Measurements from ENCODE around the gene RXRA.

The RXRA gene

DNA sequence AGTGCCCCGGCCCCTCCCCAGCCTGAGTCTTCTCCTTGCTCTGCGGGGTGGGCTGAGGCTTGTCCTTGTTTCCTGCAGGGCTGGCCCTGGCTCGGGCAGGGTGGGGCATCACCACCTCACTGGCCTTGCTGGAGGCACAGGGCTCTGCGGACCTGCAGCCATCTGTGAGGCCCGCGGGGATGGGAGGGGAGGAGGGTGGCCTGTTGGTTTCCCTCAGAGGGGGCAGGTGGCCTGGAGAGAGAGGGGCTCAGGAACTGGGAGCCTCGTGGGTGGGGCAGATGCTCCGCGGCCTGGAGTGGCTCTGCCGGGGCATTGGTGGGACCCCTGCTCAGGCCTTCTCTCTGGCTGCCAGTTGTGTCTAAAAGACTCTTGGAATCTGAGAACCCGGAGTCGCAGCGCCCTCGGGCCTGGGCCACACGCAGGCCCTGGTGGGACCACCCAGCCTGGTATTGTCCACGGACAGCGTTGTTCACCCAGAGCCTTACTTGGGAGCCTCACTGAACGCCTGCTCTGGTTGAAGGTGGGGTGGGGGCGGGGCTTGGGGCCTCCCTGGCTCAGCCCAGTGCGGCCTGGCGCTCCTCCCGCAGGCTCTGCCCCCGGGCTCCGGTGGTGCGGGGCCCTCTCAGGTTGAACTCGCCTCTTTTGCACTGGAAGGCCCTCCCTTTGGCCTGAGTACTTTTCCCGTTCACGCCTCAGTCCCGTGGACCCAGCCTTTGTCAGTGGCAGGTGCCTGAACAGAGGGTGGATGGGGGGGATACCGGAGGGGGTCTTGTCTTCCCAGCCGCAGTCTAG lies 111.3 kb downstream of the RXRA start:
- no peak for FAIRE-seq

GRCh38 chr9:134438195-134438788 lies 112.0 kb downstream of the RXRA start:
- no peak for FAIRE-seq

GRCh38 chr9:134439368-134439784 lies 113.1 kb downstream of the RXRA start:
- FAIRE-seq = no peak

GRCh38 chr9:134440636-134441226 lies 114.5 kb downstream of the RXRA start:
- no peak for FAIRE-seq

DNA sequence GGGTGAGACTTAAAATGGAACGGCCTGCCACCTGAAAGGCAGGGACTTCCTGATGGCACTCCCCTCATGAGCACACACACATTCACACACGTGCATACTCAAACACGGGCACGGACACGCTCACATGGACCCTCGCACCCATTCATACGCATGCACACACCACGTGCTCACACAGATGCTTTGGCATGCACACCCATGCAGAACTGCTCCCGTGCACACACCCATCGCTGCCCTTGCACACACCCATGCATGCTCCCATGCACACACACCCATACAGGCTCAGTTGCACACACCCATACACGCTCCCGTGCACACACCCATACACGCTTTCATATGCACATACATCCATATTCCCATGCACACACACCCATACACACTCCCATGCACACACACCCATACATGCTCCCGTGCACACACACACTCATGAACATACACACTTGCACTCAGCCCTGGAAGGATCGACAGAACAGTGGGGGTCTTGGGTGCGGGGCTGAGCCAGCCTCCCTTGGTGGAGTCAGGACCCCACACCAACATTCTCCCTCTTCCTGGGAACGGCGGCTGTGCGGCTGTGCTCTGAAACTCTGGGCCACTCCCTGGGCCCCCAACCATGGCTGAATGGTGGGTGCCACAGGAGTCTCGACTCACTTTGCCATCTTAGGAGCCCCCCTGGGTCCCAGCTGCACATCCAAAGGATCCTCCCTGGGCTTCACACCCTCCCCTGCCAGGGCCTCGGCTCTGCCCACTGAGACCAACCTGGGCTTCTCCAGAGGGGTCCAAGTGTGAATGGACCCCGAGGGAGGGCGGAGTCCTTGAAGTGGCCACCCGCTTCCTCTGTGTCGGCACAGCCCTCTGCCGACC lies 115.2 kb downstream of the RXRA start:
- no peak for FAIRE-seq

DNA sequence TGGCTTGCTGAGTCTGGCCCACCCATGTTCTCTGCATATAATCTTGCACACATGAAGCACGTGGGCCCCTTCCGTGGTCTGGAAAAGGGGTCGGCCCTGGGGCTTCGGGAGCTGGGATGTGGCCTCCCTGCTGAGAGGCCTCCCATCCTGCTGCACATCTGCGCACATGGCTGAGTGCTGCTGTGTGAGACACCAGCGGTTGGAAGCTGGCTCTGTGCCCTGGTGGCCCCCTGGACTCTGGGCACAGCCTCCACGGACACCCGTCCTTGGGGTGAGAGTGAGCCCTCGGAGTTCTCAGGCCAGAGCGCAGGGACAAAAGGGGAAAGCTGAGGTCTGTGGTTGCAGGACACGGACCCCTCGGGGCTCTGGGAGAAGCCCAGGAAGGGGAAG lies 115.8 kb downstream of the RXRA start:
- no peak for FAIRE-seq

DNA sequence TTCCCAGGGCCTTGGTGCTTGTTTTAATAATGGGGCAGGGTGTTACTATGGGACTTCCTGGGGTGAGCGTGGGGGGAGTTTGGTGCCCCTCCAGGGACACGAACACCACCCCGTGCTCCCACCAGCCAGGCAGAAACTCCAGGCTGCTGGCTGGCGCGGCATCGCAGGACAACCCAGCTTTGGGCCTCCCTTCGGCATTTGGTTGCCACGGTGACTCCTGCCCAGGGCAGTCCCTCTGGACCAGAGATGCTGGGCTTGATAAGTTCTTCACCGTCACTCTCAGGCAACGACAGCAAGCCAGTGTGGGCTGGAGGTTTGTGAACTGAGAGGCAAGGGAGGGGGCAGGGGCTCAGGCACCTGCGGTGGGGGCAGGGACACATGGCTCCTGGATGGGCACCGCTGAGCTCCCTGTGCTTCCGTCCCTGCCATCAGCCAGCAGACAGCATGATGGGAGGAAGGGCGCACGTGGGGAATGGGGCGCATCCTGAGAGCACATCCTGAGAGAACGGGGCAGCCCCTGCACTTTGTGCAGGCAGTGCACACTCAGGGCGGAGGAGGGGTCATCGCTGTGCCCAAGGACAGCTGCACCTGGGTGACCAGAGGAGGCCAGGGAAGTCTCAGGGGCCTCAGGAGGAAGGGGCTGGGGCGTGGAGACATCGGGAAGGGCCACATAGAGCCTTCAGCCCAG lies 116.4 kb downstream of the RXRA start:
- no peak for FAIRE-seq

DNA sequence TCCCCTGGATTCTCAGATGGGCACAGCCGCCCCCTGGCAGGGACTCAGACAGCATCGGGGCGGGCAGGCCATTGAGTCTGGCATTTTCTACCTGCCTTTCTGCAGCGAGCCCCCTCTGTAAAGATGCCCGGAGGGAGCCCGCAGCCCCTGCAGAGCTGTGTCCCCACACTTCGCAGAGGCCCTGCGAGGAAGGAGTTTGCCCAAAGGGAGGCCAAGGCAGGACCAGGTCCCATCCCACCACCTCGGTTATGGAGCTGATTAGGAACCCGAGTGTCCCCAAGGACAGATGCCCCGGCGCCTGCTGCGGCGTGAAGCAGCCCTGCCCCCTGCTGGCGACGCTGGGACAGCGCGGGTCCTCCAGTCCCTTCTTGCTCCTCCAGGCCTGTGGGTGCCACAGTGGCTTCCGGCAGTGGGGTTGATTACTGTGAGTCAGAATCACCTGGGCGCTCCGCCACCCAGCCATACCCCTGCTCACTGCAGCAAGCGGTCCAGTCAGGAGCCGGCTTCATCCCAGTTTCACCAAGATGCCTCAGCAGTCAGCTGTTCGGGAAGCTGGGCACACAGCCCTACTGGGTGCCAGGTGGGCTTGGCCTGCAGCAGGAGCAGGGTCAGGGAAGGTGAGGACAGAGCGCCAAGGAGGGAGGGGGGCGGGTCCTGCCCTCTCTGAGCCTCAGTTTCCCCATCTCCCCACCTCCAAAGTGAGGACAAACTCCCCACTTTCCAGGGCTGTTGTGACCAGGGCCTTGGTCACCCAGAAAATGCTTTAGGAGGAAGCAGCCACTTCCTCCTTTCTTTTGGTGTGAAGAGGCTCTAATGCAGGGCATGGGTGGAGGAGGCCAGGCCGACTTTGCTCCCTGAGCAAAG lies 117.2 kb downstream of the RXRA start:
- no peak for FAIRE-seq

GRCh38 chr9:134444038-134444315 lies 117.7 kb downstream of the RXRA start:
- FAIRE-seq = no peak

DNA sequence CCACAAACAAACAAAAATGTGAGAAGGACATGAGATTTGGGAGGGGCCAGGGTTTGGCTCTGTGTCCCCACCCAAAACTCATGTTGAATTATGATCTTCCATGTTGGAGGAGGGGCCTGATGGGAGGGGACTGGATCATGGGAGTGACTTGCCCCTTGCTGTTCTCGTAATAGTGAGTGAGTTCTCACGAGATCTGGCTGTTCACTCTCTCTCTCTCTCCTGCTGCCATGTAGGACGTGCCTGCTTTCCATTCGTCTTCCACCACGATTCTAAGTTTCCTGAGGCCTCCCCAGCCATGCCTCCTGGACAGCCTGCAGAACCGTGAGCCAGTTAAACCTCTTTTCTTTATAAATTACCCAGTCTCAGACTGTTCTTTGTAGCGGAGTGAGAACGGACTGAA lies 118.7 kb downstream of the RXRA start:
- no peak for FAIRE-seq

DNA sequence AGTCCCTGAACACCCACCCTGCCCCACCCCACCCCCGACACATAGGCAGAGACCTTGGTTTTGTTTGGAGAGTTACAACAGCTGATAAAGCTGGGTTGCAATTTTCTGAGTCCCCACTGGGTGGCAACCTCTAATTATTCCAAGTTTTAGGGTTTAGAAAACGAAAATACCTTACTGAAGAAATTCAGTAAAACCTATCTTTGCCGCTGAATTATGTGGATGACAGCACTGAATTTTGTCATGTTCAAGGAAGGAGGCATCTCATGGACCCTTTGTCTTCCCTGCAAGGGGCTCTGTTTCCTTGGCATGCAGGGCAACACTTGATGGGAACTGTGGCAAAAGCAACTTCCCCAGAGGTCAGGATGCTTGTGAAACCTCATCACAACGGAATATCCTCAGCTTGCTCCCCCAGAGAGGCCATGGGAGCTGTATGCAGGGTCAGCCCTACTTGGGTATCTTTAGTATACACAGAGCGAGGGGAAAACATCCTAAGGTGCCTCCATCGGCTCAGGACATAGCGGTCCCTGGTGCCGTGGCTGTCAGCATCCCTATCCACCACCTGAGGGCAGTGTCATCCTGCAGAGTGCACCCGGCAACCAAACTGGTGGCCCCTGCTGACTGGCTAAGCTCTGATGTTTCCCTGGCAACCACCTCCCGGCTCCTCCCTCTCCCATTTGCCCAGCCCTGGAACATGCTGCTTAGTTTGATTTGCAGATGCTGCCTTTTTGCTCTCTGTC lies 123.1 kb downstream of the RXRA start:
- peak; percentile 86 for FAIRE-seq

GRCh38 chr9:134451700-134452458 lies 125.6 kb downstream of the RXRA start:
- no peak for FAIRE-seq

DNA sequence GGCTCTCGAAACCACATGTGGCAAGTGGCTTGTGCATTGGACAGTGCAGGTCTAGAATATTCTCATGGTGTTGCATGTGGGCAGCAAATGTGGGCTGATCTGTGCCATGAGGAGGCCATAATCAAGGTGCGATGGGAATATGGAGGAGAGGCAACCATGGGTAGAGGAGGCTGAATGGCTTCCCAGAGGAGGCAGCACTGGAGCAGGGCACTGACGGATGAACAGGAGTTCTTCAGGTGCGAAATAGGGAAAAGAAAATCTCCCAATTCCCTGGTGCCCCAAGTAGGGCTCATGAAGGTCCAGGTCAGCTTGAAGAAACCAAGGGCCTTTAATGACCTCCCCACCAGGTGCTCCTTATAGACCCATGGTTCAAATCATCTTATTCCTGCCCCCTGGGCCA lies 126.5 kb downstream of the RXRA start:
- no peak for FAIRE-seq

DNA sequence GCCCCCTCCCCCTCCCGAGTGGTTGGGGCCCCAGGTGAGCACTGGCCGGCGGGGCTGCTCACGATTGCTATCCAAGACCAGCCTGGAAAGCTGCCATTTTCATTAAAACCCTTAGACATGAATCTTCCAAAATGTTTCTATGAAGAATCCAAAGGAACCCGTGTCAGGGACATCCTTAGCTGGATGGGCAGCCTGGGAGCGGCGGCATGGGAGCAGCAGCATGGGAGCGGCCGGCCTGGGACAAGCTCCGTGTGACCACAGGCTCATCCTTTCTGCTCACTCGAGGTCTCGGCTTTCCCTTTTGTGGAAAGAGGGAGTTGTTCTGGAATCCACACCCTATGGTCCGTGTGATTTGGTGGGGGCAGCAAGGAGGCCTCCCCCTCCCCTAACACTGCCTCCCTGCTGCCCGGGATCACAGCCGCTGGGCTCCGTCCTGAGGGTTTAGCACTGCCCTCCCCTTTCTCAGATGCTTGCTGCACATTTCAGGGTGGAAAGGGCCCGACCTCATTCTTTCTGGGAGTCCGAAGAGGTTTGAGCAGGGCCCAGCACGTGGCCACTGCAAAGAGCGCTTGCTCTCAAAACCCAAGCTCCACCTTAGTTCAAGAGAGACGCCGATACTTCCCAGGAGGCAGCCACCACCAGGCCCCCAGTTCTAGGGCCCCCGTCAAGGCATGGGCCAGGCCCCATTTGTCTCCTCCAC lies 127.7 kb downstream of the RXRA start:
- FAIRE-seq = no peak

GRCh38 chr9:134454476-134454857 lies 128.2 kb downstream of the RXRA start:
- no peak for FAIRE-seq

DNA sequence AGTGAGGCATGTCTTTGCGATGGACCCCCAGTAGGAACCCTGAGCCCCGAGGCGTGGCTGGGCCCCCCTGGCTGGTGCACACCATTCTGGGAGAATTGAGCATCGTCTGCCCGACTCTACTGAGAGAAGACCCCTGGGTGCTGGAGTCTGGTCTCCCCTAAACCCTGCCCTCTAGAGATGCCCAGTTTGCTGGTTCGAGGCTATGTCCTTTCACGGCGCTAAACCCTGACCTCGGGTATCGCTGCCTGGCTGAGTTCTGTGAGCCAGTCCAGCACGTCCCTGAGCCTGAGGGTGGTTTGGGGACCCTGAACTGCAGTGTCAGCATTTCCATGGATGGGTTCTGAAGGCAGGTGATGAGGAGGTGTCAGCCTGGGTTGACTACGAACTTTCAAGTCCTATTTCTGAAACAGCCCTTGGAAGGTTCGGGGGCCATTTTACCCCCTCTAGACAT lies 128.8 kb downstream of the RXRA start:
- FAIRE-seq = no peak

- FAIRE-seq = no peak
Measured at GRCh38 chr9:134455537-134455933, 129.3 kb downstream of the RXRA start.

- no peak for FAIRE-seq
Measured at GRCh38 chr9:134455934-134456755, 129.9 kb downstream of the RXRA start.

- FAIRE-seq = no peak
Measured at GRCh38 chr9:134456756-134457305, 130.6 kb downstream of the RXRA start.
